ENCODE data around the gene GNAQ.
A peak's percentile ranks its signal among the peaks of the same experiment; 100 is the strongest.

The GNAQ gene

GRCh38 chr9:77893706-77894105 lies 137.9 kb downstream of the GNAQ start:
- Histone ChIP-seq H3K27ac (no peak overlapping the region), H3K4me3 (no peak overlapping the region)
- DNase-seq (ENCODE audit: low spot score), result no peak
- TF ChIP-seq CTCF (IDR thresholded peaks at IDR 0.05), result no peak

GRCh38 chr9:77892955-77893514 lies 138.6 kb downstream of the GNAQ start:
- Histone ChIP-seq H3K4me3 (no peak overlapping the region), H3K27ac (no peak overlapping the region)
- TF ChIP-seq CTCF (IDR thresholded peaks at IDR 0.05), result no peak
- DNase-seq (ENCODE audit: low spot score), result no peak

GRCh38 chr9:77892171-77892570 lies 139.4 kb downstream of the GNAQ start:
- DNase-seq (ENCODE audit: low spot score), result no peak
- H3K4me3 ChIP-seq, result no peak overlapping the region
- no peak overlapping the region for H3K27ac ChIP-seq
- TF ChIP-seq CTCF (IDR thresholded peaks at IDR 0.05), result no peak

GRCh38 chr9:77891128-77891800 lies 140.3 kb downstream of the GNAQ start:
- DNase-seq (ENCODE audit: low spot score), result no peak
- TF ChIP-seq CTCF (IDR thresholded peaks at IDR 0.05), result no peak
- Histone ChIP-seq H3K4me3 (no peak overlapping the region), H3K27ac (no peak overlapping the region)

GRCh38 chr9:77887662-77888061 lies 143.9 kb downstream of the GNAQ start:
- no peak for TF ChIP-seq CTCF (IDR thresholded peaks at IDR 0.05)
- no peak overlapping the region for H3K27ac ChIP-seq

DNA sequence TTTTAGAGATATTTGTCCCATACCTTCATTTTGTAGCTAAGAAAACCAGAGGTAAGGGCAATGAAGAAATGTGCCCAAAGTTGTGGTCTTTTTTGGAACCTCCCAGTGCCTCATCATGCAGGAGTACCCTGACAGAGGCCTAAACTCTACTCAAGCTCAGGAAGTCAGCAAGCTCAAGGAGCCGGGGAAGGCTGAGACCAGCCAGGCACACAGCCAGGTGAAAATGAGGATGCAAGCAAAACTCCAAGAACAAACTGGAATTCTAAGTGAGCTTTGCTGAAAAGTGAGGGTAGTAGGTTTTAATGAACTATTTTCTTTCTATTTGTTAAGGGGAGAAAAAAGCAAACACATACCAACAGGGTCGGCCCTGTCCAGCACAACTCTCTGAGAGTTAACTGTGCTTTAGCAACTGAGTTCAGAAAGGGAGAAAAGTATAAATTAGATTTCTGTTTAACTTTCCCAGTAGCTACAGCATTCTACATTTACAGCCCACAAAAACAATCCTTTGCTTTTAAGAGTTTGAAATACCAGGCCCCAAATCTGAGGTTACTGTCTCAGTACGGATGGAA lies 146.4 kb downstream of the GNAQ start:
- peak overlapping the region in 1 of 2 donors; percentile 0 for H3K27ac ChIP-seq
- H3K4me3 ChIP-seq, result no peak overlapping the region
- DNase-seq (ENCODE audit: low spot score), result no peak
- no peak for TF ChIP-seq CTCF (IDR thresholded peaks at IDR 0.05)

More at GRCh38 chr9:77887662-77888061, 143.9 kb downstream of the GNAQ start:
- DNase-seq (ENCODE audit: low spot score), result no peak
- H3K4me3 ChIP-seq, result no peak overlapping the region
